HL-60/S4 treated with phorbol 12-myristate 13-acetate at 8.2 ng/mL for 4 days and 3 days (cell line): Measurements from ENCODE around the gene ZBTB39.

ENCODE experiments used
- in situ Hi-C: fragments of 300-500 bp; cut with MboI; formaldehyde crosslinking; loops from 2 replicates; pipeline ENCODE4 v1.15.0; 2022; ENCODE audit warnings: low sequenced_read_pairs

The ZBTB39 gene

DNA sequence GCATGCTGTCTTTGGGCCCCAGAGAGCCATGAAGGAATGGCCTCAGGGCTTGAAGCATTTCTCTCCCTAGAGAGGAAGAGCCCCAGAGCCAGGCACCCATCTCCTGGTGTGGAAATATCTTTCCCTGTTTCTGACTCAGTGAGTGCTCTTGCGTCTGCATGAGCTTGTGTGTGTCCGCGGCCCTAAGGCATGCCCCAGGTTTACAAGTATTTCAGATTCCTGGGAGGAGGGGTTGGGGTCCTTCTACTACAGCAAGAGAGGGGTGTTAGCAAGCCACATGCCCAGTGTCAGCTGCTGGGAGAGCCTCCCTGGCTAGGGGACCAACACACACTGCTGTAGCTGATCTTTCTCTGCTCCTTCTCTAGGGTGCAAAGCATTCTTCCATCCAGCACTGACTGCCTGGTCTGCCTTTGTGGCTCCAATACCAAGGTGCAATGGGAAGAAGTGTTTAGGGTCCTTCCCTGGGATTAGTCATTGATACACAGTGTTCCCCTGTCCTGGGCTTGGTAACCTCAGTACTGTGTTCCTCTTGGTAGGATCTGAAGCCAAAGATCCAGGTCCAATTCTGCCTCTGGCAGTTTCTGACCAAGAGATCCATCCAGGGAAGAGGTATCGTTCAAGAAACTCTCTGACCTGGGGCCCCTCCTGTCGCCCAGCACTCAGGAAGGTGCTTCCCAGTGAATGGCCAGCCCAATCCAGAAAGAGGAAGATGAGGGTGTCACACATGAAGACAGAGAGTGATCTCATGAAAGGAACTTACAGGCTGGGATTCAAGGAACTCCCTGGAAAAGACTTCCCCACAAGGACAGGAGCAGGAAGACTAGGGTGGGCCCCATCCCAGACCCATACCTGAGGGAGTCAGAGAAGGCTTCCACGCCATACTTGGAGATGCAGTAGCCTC, 52.0 kb downstream of the ZBTB39 start:
- in situ Hi-C loops = no loop called here

DNA sequence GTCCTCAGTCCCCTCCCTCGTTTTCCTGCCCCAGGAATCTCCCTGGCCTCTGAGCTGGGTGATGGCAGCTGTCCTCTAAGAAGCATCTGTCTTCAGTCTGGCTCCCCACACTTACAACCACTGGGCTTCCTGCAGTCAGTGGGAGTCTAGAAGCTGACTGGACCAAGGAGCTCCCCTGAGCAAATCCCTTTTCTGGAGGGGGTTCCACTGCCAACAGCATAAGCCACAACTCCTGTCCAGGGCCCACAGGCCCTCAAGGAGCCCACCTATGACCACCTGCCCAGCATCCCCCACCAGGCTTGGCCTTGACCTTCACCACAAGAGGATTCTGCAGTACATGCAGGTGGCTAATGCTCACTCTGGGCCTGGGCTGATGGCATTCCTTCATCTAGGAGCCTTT, 53.0 kb downstream of the ZBTB39 start:
- in situ Hi-C loops = no loop called here

DNA sequence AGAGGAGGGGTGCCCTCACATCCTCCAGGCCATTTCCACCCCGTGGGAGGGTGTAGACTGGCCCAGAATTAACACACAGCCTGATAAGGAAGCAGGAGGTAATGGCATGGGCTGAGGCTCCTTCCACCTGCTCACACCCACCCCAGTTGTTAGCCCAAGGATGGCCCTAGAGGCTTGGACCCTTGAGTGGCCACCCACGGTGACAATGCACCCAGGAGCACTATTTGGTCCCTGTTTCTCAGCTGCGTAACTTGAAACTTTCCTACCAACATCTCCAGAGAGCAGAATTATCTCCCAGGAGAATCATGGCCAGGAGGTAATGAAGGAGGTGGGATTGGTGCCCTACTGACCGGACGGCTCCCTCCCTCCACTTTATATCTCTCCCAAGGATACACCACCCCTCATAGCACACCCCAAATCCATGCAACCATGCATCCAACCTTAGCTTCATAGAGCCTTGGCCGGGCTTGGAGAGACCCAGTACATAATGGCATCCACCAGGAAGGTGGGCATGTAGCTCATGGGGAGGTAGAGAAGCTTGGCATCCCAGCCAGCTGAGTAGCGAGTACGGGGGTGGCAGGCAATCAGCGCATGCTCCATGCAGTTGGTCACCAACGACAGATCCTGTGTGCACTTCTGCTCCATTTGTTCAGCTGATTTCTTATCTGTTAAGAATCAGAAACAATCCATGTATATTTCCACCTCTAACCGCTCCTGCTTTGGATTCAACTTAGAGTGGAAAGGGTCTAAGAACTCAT, 54.6 kb downstream of the ZBTB39 start:
- in situ Hi-C loops = no loop called here

DNA sequence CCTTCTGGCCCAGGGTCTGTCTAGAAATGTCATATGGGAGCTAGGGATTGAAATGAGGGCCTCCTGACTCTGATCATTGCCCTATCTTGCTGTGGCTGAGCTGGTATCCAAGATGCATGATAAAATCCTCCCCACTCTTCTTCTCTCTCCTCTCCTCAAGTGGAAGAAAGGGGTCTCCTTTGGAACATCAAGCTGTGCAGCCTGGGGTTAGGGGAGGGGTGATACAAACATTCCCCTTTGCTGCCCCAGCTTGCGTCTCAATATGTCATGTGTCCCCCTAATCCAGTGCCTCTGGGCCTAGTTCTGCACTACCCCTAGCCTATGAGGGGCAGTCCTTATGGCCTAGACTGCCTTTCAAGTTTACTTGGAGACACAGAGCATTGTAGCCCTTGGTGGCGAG, 57.5 kb downstream of the ZBTB39 start:
- in situ Hi-C loops = no loop called here
